Heart left ventricle (tissue), 13 donors: ENCODE measurements around the gene MCIDAS.

ENCODE experiments used
- POLR2A ChIP-seq, 2 donors: fragments of 450-650 bp; IDR thresholded peaks; one replicate each; pipeline ENCODE4 v1.6.1; 2017; ENCODE audit warnings: antibody characterized with exemption in 2 of 2, mild to moderate bottlenecking in 2 of 2, moderate library complexity in 2 of 2
- TF ChIP-seq, protein P1 (sequence below), 12 donors: fragments of 200-600 bp; sonication (generic) in 4 of 12; IDR thresholded peaks; one replicate each; pipeline versions ENCODE4 v1.5.0 to v1.8.0; 2018 to 2022; ENCODE audit warnings: antibody characterized with exemption in 12 of 12, mild to moderate bottlenecking in 5 of 12
- donor health status: ischemic (EF 13 %, LVEDD 7.1; RV severe dilation, severe dysfunction).
- donor health status: DM: no; HTN: yes; CAD: no.
- donor health status: DM: no; HTN: no; CAD: no.
- donor health status: ischemic (EF 25% LVEDD 6.9; RV normal size, moderate dysfunction).
- donor health status: ischemic (EF 25% LVEDD 5.7; RV mildly dilated, moderate dysfunction).
- donor health status: ischemic (EF 35%, LVEDD 5.7; RV mildly dilated, moderate dysfunction).
- donor health status: nonischemic (EF 11% LVEDD 7.7; RV severe dilation, severe dysfunction).
- donor health status: DM: yes; HTN: yes; CAD: no.
- donor health status: PGD.
- donor health status: ischemic (EF 29% LVEDD 5.4; RV normal size, mild dysfunction).
- donor health status: nonischemic (EF 23%, LVEDD 6.1; RV moderate dilation, normal function).

DNA sequence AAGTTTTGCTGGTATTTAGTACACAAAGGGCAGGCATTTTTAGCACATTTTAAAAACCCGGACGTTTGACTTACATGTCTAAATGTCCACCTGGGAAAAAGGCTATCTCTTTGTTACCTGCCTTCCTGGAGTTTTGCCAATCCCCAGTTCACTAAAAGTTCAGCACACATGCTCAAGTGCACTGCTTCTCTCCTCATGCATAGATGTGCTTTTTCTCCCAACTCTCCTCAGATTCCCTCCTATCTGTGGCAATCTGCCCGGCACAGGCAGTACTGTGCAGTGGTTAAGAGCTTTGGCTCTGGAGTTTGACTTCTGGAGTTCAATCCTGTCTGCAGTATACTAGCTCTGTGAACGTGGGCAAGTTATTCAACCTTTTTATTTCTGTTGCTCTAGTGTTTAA is 14.6 kb upstream of the MCIDAS start:
- TF ChIP-seq, protein P1, sequence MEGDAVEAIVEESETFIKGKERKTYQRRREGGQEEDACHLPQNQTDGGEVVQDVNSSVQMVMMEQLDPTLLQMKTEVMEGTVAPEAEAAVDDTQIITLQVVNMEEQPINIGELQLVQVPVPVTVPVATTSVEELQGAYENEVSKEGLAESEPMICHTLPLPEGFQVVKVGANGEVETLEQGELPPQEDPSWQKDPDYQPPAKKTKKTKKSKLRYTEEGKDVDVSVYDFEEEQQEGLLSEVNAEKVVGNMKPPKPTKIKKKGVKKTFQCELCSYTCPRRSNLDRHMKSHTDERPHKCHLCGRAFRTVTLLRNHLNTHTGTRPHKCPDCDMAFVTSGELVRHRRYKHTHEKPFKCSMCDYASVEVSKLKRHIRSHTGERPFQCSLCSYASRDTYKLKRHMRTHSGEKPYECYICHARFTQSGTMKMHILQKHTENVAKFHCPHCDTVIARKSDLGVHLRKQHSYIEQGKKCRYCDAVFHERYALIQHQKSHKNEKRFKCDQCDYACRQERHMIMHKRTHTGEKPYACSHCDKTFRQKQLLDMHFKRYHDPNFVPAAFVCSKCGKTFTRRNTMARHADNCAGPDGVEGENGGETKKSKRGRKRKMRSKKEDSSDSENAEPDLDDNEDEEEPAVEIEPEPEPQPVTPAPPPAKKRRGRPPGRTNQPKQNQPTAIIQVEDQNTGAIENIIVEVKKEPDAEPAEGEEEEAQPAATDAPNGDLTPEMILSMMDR (IDR thresholded peaks at IDR 0.05), result no peak
- TF ChIP-seq POLR2A (IDR thresholded peaks at IDR 0.05), result no peak
